ENCODE results near the gene LIF. TPM values are rescaled to one million over a fixed set of nuclear protein-coding genes. Genes with fewer than 3 reads are reported as not detected.
"Not testable (repeated sequence)": the region's sequence is repeated elsewhere in the genome, so short reads cannot be mapped to it uniquely, and the experiment has no call there.

LIF gene
- total and polyA plus RNA-seq, 4 donors: 1.3 to 6.6 (median 3.4) TPM

GRCh38 chr22:30201945-30202344 lies 44.6 kb downstream of the LIF start:
- H3K27me3 ChIP-seq (ENCODE audit: control insufficient read depth in 1 of 2, insufficient read depth in 2 of 2, low read length in 1 of 2): no peaks in the 10 kb centered on the region

GRCh38 chr22:30200905-30201304 lies 45.7 kb downstream of the LIF start:
- H3K27me3 ChIP-seq (ENCODE audit: control insufficient read depth in 1 of 2, insufficient read depth in 2 of 2, low read length in 1 of 2); H3K4me1 ChIP-seq (ENCODE audit: control insufficient read depth in 1 of 2, insufficient read depth in 2 of 2, low read length in 2 of 2): not testable (repeated sequence)

More at GRCh38 chr22:30201945-30202344, 44.6 kb downstream of the LIF start:
- Histone ChIP-seq H3K4me3 (ENCODE audit: low read length in 2 of 2) (no peak overlapping the region), H3K9me3 (ENCODE audit: control insufficient read depth, low read length) (no peaks in the 10 kb centered on the region), H3K27ac (ENCODE audit: low read depth in 1 of 2, low read length in 2 of 2) (no peak overlapping the region), H3K4me1 (ENCODE audit: control insufficient read depth in 1 of 2, insufficient read depth in 2 of 2, low read length in 2 of 2) (peaks cover under 1 to 1% of the 10 kb centered on the region in 2 donors), H3K36me3 (ENCODE audit: control insufficient read depth in 1 of 2, insufficient read depth in 2 of 2, low read length in 1 of 2) (no peaks in the 10 kb centered on the region)
- WGBS, 2 donors: 78% methylated on average over 3 of the region's 3 CpGs
- intact Hi-C loops (cut with DNase I): no loop called here
- no peak for ATAC-seq (ENCODE audit: low FRiP score)
- no peak for DNase-seq

DNA sequence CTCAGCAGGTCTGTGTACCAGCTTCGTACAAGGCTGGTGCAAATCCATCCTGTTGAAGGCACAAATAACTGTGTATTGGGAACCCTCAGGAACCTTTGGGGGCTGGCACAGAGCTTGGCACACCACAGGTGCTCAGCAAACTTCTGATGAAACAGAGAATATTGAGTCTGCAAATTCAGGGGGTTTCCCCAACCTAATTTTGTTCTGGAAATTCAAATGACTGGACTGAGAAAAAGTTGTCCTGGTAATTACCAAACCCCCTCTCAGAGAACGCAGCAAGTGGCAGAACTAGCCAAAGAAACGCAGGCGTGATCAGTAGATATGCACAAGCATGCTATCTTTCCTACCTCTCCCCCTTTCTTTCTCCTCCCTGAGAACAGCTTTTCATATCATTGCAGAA lies 47.6 kb downstream of the LIF start:
- intact Hi-C loops (cut with DNase I): no loop called here
- 90 to 96% methylated on average over 4 of the region's 4 CpGs for WGBS, 2 donors
- H3K4me3 ChIP-seq (ENCODE audit: low read length in 2 of 2): no peak overlapping the region

More at GRCh38 chr22:30200905-30201304, 45.7 kb downstream of the LIF start:
- H3K9me3 ChIP-seq (ENCODE audit: control insufficient read depth, low read length); H3K36me3 ChIP-seq (ENCODE audit: control insufficient read depth in 1 of 2, insufficient read depth in 2 of 2, low read length in 1 of 2); intact Hi-C loops (cut with DNase I); DNase-seq; ATAC-seq (ENCODE audit: low FRiP score); H3K27ac ChIP-seq (ENCODE audit: low read depth in 1 of 2, low read length in 2 of 2); H3K4me3 ChIP-seq (ENCODE audit: low read length in 2 of 2): not testable (repeated sequence)
- 96% methylated on average over 10 of the region's 10 CpGs for WGBS, 2 donors

GRCh38 chr22:30198152-30198825 lies 48.3 kb downstream of the LIF start:
- WGBS, 2 donors: 98% methylated on average over 5 of the region's 5 CpGs
- Histone ChIP-seq H3K9me3 (ENCODE audit: control insufficient read depth, low read length) (no peaks in the 10 kb centered on the region), H3K27ac (ENCODE audit: low read depth in 1 of 2, low read length in 2 of 2) (no peak overlapping the region), H3K36me3 (ENCODE audit: control insufficient read depth in 1 of 2, insufficient read depth in 2 of 2, low read length in 1 of 2) (no peaks in the 10 kb centered on the region), H3K27me3 (ENCODE audit: control insufficient read depth in 1 of 2, insufficient read depth in 2 of 2, low read length in 1 of 2) (no peaks in the 10 kb centered on the region), H3K4me3 (ENCODE audit: low read length in 2 of 2) (no peak overlapping the region), H3K4me1 (ENCODE audit: control insufficient read depth in 1 of 2, insufficient read depth in 2 of 2, low read length in 2 of 2) (peaks cover 3 to 5% of the 10 kb centered on the region in 2 donors)
- intact Hi-C loops (cut with DNase I): no loop called here
- DNase-seq (no peak), ATAC-seq (ENCODE audit: low FRiP score) (no peak)

More for the DNA sequence above, 47.6 kb downstream of the LIF start:
- no peak for DNase-seq
- Histone ChIP-seq H3K36me3 (ENCODE audit: control insufficient read depth in 1 of 2, insufficient read depth in 2 of 2, low read length in 1 of 2) (no peaks in the 10 kb centered on the region), H3K9me3 (ENCODE audit: control insufficient read depth, low read length) (no peaks in the 10 kb centered on the region), H3K27me3 (ENCODE audit: control insufficient read depth in 1 of 2, insufficient read depth in 2 of 2, low read length in 1 of 2) (no peaks in the 10 kb centered on the region), H3K27ac (ENCODE audit: low read depth in 1 of 2, low read length in 2 of 2) (no peak overlapping the region), H3K4me1 (ENCODE audit: control insufficient read depth in 1 of 2, insufficient read depth in 2 of 2, low read length in 2 of 2) (peaks cover 3 to 5% of the 10 kb centered on the region in 2 donors)
- ATAC-seq (ENCODE audit: low FRiP score): no peak

DNA sequence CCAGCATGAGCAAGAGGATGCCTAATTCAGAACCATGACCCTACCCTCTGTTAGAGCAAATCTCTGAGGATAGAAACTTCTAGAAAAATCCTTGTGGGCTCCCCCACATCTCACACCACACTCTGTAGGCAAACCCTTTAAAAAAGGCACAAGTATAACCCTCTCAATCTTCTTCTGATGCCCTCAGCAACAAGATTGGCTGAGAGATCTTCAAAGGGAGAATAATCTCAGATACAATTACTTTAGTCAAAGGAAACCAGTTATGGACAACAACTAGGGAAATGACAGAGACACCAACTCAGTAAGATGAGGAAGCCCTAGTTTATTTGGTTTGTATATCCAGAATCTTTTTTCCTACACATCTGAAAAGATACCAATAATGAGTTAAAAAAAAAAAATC lies 49.2 kb downstream of the LIF start:
- H3K9me3 ChIP-seq (ENCODE audit: control insufficient read depth, low read length): no peaks in the 10 kb centered on the region
- H3K4me1 ChIP-seq (ENCODE audit: control insufficient read depth in 1 of 2, insufficient read depth in 2 of 2, low read length in 2 of 2): peaks cover 3 to 5% of the 10 kb centered on the region in 2 donors
- no peak for DNase-seq
- H3K36me3 ChIP-seq (ENCODE audit: control insufficient read depth in 1 of 2, insufficient read depth in 2 of 2, low read length in 1 of 2): no peaks in the 10 kb centered on the region
- no peaks in the 10 kb centered on the region for H3K27me3 ChIP-seq (ENCODE audit: control insufficient read depth in 1 of 2, insufficient read depth in 2 of 2, low read length in 1 of 2)
- no peak overlapping the region for H3K4me3 ChIP-seq (ENCODE audit: low read length in 2 of 2)
- intact Hi-C loops (cut with DNase I): no loop called here
- no peak for ATAC-seq (ENCODE audit: low FRiP score)
- no peak overlapping the region for H3K27ac ChIP-seq (ENCODE audit: low read depth in 1 of 2, low read length in 2 of 2)

GRCh38 chr22:30196880-30197336 lies 49.7 kb downstream of the LIF start:
- Histone ChIP-seq H3K4me3 (ENCODE audit: low read length in 2 of 2) (no peak overlapping the region), H3K4me1 (ENCODE audit: control insufficient read depth in 1 of 2, insufficient read depth in 2 of 2, low read length in 2 of 2) (peaks cover 3 to 5% of the 10 kb centered on the region in 2 donors)
- ATAC-seq (ENCODE audit: low FRiP score): peak; percentile 16

GRCh38 chr22:30196141-30196879 lies 50.2 kb downstream of the LIF start:
- Histone ChIP-seq H3K27me3 (ENCODE audit: control insufficient read depth in 1 of 2, insufficient read depth in 2 of 2, low read length in 1 of 2) (no peaks in the 10 kb centered on the region), H3K36me3 (ENCODE audit: control insufficient read depth in 1 of 2, insufficient read depth in 2 of 2, low read length in 1 of 2) (no peaks in the 10 kb centered on the region), H3K4me3 (ENCODE audit: low read length in 2 of 2) (no peak overlapping the region), H3K9me3 (ENCODE audit: control insufficient read depth, low read length) (no peaks in the 10 kb centered on the region), H3K27ac (ENCODE audit: low read depth in 1 of 2, low read length in 2 of 2) (peak overlapping the region; percentile 41 to 49), H3K4me1 (ENCODE audit: control insufficient read depth in 1 of 2, insufficient read depth in 2 of 2, low read length in 2 of 2) (peaks cover 3 to 5% of the 10 kb centered on the region in 2 donors)
- WGBS, 2 donors: 2 to 4% methylated on average over 11 of the region's 11 CpGs
- intact Hi-C loops (cut with DNase I): no loop called here
- DNase-seq (peak; percentile 87 to 90), ATAC-seq (ENCODE audit: low FRiP score) (peak; percentile 89)

More at GRCh38 chr22:30196880-30197336, 49.7 kb downstream of the LIF start:
- intact Hi-C loops (cut with DNase I): no loop called here
- DNase-seq: no peak
- H3K9me3 ChIP-seq (ENCODE audit: control insufficient read depth, low read length): no peaks in the 10 kb centered on the region
- H3K27ac ChIP-seq (ENCODE audit: low read depth in 1 of 2, low read length in 2 of 2): peak overlapping the region in 1 of 2 donors; percentile 30
- no peaks in the 10 kb centered on the region for H3K27me3 ChIP-seq (ENCODE audit: control insufficient read depth in 1 of 2, insufficient read depth in 2 of 2, low read length in 1 of 2)
- WGBS, 2 donors: 41 to 44% methylated on average over 2 of the region's 2 CpGs
- H3K36me3 ChIP-seq (ENCODE audit: control insufficient read depth in 1 of 2, insufficient read depth in 2 of 2, low read length in 1 of 2): no peaks in the 10 kb centered on the region

DNA sequence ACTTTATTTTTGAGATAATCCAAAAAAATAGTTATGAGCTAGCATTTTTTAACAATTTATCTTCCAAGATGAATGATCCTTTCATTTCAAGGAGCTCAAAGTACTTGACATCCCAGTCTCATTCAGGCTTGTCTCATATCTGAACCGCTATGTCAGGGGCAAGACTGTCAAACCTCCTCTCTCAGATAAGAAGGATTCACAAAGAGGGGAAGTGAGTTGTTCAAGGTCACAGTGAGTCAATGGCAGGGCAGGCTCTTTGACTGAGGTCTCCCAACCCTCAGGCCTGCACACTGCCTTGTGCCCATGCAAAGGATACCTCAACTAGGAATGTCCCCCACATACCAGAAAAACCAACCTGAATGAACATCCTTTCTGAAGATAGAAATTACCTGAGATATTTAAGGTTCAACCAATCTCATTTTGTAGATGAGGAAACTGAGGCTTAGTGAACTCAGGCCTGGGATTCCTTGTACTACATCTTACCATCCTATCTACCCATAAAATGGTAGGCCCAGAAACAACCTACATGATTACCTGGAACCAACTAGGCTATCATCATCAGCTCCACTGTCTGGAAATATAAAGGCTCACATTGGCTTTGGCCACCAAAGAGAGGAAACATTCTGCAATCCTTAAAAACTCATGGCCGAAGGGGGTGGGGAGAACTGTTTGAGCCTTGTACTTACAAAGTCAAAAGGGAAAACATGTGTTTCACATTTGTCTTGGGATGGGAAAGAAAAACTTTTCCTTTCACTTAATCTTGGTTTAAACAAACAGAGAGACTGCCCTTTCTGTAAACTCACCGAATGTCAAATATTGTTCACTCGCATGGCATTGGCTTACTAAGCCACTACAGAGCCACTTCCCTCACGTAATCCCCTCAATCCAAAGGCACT lies 51.1 kb downstream of the LIF start:
- no peaks in the 10 kb centered on the region for H3K27me3 ChIP-seq (ENCODE audit: control insufficient read depth in 1 of 2, insufficient read depth in 2 of 2, low read length in 1 of 2)
- WGBS, 2 donors: 37 to 41% methylated on average over 5 of the region's 5 CpGs
- no peaks in the 10 kb centered on the region for H3K36me3 ChIP-seq (ENCODE audit: control insufficient read depth in 1 of 2, insufficient read depth in 2 of 2, low read length in 1 of 2)
- DNase-seq: no peak
- no peaks in the 10 kb centered on the region for H3K9me3 ChIP-seq (ENCODE audit: control insufficient read depth, low read length)
- H3K27ac ChIP-seq (ENCODE audit: low read depth in 1 of 2, low read length in 2 of 2): peak overlapping the region in 1 of 2 donors; percentile 49
- intact Hi-C loops (cut with DNase I): no loop called here
- ATAC-seq (ENCODE audit: low FRiP score): peak; percentile 51
- no peak overlapping the region for H3K4me3 ChIP-seq (ENCODE audit: low read length in 2 of 2)
- H3K4me1 ChIP-seq (ENCODE audit: control insufficient read depth in 1 of 2, insufficient read depth in 2 of 2, low read length in 2 of 2): peaks cover 3 to 5% of the 10 kb centered on the region in 2 donors
